AG04450 (cell line): ENCODE measurements around the gene FBLN7. TPM values are rescaled to one million over a fixed set of nuclear protein-coding genes. Genes with fewer than 3 reads are reported as not detected.

Experiments
- CTCF ChIA-PET: fragments of 300-600, 350-600 bp; formaldehyde crosslinking; extraction: SDS; loops from one replicate; lab custom pipeline; 2022; ENCODE audit warnings: antibody characterized with exemption, inconsistent platforms; lab: Charles Lee
- POLR2A ChIA-PET: fragments of 350-600 bp; formaldehyde crosslinking; extraction: SDS; loops from one replicate; lab custom pipeline; 2021; ENCODE audit warnings: antibody characterized with exemption, inconsistent platforms; lab: Yijun Ruan, JAX
- DNase-seq: peaks from one replicate; pipeline ENCODE4 v3.0.0-alpha.2; 2011; ENCODE audit warnings: low read depth, low spot score
- H3K27ac ChIP-seq: one replicate; pipeline ENCODE4 v1.5.1; 2012; ENCODE audit warnings: low read depth, low read length, control low read depth
- H3K27me3 ChIP-seq: one replicate; pipeline ENCODE4 v1.6.0; 2012; ENCODE audit warnings: low read length; ENCODE audit not compliant: control insufficient read depth, insufficient read depth
- H3K4me3 ChIP-seq: 2 replicates; pipeline ENCODE4 v1.5.1; 2011; ENCODE audit warnings: mild to moderate bottlenecking, low read depth, low read length, control low read depth
- H3K9me3 ChIP-seq: 2 replicates; pipeline ENCODE4 v1.5.1; 2012; ENCODE audit warnings: low read length; ENCODE audit not compliant: control insufficient read depth, insufficient read depth
- polyA plus RNA-seq: library from polyadenylated mRNA; depleted of rRNA; stranded (reverse); fragments of >200 nt; gene quantifications from 2 replicates; pipeline ENCODE4 v1.2.3, GENCODE V29; 2011
- TF ChIP-seq, protein P1 (sequence below): IDR thresholded peaks from 2 replicates; pipeline ENCODE4 v1.5.1; 2011; ENCODE audit warnings: low read depth, low read length, control low read depth, inconsistent platforms

The FBLN7 gene
- polyA plus RNA-seq, 1 experiment = 0.22 TPM

GRCh38 chr2:112166806-112167499 is 28.8 kb downstream of the FBLN7 start:
- TF ChIP-seq, protein P1, sequence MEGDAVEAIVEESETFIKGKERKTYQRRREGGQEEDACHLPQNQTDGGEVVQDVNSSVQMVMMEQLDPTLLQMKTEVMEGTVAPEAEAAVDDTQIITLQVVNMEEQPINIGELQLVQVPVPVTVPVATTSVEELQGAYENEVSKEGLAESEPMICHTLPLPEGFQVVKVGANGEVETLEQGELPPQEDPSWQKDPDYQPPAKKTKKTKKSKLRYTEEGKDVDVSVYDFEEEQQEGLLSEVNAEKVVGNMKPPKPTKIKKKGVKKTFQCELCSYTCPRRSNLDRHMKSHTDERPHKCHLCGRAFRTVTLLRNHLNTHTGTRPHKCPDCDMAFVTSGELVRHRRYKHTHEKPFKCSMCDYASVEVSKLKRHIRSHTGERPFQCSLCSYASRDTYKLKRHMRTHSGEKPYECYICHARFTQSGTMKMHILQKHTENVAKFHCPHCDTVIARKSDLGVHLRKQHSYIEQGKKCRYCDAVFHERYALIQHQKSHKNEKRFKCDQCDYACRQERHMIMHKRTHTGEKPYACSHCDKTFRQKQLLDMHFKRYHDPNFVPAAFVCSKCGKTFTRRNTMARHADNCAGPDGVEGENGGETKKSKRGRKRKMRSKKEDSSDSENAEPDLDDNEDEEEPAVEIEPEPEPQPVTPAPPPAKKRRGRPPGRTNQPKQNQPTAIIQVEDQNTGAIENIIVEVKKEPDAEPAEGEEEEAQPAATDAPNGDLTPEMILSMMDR = no peak
- POLR2A ChIA-PET = no interaction called here

GRCh38 chr2:112168422-112169124 is 30.4 kb downstream of the FBLN7 start:
- H3K27ac ChIP-seq = no peak overlapping the region
- TF ChIP-seq, protein P1 = no peak
- POLR2A ChIA-PET = no interaction called here
- H3K9me3 ChIP-seq = no peaks in the 10 kb centered on the region
- peaks cover under 1% of the 10 kb centered on the region for H3K27me3 ChIP-seq
- CTCF ChIA-PET = no interaction called here
- no peak overlapping the region for H3K4me3 ChIP-seq
- no peak for DNase-seq

More at GRCh38 chr2:112166806-112167499, 28.8 kb downstream of the FBLN7 start:
- H3K9me3 ChIP-seq = no peaks in the 10 kb centered on the region
- no peak overlapping the region for H3K4me3 ChIP-seq
- no peak for DNase-seq
- H3K27me3 ChIP-seq = no peaks in the 10 kb centered on the region
- H3K27ac ChIP-seq = no peak overlapping the region
- CTCF ChIA-PET = no interaction called here

DNA sequence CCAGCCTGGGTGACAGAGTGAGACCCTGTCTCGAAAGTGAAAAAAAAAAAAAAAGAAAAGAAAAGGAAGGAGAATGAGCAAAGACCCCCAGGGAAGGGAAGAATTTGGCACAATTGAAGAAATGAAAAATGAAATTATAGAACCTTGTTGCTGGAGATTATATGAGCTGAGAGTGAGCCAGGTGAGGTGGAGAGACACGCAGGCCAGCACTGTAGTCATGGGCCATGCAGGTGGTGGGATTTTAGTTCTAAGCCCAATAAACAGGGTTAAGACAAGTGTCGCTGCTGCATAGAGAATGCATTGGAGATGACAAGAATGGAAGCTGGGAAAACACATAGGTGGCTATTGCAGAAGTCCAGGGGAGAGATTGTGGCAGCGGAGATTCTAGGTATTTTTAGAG is 32.3 kb downstream of the FBLN7 start:
- Histone ChIP-seq H3K27ac (no peak overlapping the region), H3K4me3 (no peak overlapping the region), H3K27me3 (peaks cover 2% of the 10 kb centered on the region), H3K9me3 (no peaks in the 10 kb centered on the region)
- no peak for DNase-seq
- ChIA-PET CTCF (no interaction called here), POLR2A (no interaction called here)
- TF ChIP-seq, protein P1 = no peak

GRCh38 chr2:112173646-112174319 is 35.6 kb downstream of the FBLN7 start:
- H3K27ac ChIP-seq = no peak overlapping the region
- ChIA-PET POLR2A (no interaction called here), CTCF (no interaction called here)
- H3K27me3 ChIP-seq = peaks cover 2% of the 10 kb centered on the region
- H3K4me3 ChIP-seq = no peak overlapping the region
- TF ChIP-seq, protein P1 = no peak
- no peaks in the 10 kb centered on the region for H3K9me3 ChIP-seq
- DNase-seq = no peak

GRCh38 chr2:112174383-112174782 is 36.2 kb downstream of the FBLN7 start:
- ChIA-PET POLR2A (no interaction called here), CTCF (no interaction called here)
- H3K27me3 ChIP-seq = peaks cover 2% of the 10 kb centered on the region
- TF ChIP-seq, protein P1 = no peak
- no peaks in the 10 kb centered on the region for H3K9me3 ChIP-seq
- H3K4me3 ChIP-seq = no peak overlapping the region
- no peak for DNase-seq
- no peak overlapping the region for H3K27ac ChIP-seq
